Head of caudate nucleus (tissue), 42 donors: ENCODE results near the gene LRP1B.

Experiments
- DNase-seq, 42 donors: peaks; one replicate each; pipeline versions ENCODE4 v3.0.0 to v3.0.0-alpha.2; 2020 to 2021; ENCODE audit warnings: mixed read lengths in 7 of 42
- intact Hi-C: fragments of 100-400 bp; cut with DNase I; formaldehyde crosslinking; loops from one replicate; pipeline ENCODE4 v1.15.0; 2022

Gene LRP1B

DNA sequence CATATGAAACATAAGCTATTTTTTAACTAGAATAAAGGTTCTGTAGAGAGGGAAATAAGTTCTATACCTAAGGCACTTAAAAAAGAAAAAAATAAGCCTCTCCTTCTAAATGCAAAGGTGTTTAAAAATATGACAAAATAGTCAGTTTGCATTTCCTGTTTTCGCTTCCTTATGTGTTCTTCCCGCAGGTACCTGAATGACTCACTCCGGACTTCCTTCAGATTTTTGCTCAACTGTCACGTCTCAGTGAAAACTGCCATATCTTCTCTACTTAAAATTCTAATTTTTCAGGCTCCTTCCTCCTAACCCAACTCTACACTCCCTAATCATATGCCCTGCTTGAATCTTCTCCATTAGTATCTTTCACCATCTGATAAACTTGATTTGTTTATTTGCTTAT lies 1333.1 kb downstream of the LRP1B start:
- intact Hi-C loops = no loop called here
- no peak for DNase-seq

DNA sequence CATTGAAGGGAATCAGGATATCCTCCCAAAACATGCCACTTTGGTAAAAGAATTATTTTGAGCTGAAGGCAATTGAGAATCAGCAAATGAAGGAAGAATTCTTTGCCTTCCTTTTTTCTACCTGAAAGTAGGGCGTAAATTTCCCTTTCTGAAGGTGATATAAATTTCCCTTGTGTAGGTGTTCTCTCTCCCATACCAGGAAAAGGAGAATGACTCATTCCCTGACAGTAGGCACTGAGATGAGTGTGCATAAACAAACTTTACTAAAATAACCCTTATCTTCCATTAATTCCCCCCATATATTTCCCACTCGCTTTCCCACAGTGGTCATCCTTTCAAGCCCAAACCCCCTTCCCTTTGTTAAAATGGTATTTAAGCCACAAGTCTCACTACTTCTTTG lies 1339.0 kb downstream of the LRP1B start:
- intact Hi-C loops = no loop called here
- peak in 2 of 42 donors; percentile 12 to 13 for DNase-seq

DNA sequence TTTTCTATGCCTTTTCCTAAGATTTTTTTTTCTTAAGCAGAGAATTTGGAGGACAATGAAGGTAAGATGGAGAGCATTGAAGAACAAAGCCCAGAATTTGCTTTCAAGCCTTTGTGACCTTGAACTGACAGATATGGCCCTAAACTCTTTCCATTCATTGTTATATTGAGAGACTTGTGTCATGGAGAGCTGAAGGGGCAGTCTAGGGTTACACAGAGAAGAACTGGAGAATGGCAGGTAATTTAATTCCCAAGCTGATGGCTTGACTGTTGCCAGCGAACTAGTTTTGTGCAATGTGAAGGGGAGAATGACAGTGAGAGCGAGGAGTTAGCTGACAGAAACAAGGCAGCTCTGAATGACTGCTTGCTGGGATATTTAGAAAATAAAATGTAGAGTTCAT lies 1344.2 kb downstream of the LRP1B start:
- no peak for DNase-seq
- intact Hi-C loops = no loop called here

DNA sequence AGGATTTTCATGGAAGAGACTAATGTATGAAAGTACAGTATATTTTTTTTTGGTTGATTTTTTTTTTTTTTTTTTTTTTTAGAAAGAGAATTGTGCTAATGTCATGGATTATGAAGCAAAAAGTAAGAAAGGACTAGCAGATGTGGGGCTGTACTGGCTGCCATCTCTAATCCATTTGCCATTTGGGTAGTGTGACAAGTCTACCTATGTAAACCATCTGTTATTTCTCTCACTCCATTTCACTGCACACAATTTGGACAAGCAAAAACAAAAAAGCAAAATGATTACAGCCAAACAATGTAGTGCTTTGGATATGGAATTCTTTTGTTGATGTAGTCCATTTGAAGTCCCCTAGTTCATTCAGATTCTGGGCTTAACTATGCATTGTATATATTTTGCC lies 1355.4 kb downstream of the LRP1B start:
- DNase-seq = no peak
- intact Hi-C loops = no loop called here

DNA sequence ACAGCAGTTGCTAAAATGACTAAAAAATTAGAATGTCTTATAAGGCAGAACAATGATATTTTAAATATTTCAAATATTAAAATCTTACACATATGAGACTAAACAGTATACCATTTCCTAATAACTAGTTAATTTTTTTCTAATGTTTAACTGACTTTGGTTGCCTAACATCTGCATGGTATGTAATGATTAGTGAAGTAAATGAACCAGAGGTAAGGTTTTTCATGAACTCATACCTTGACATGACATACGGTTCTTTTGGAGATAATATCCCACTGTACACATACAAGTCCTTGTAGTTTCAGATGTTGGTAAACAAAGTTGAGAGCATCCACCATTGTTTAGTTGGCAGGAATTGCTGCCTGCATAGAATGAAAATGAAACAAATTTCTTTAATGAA lies 1360.2 kb downstream of the LRP1B start:
- intact Hi-C loops = no loop called here
- no peak for DNase-seq

DNA sequence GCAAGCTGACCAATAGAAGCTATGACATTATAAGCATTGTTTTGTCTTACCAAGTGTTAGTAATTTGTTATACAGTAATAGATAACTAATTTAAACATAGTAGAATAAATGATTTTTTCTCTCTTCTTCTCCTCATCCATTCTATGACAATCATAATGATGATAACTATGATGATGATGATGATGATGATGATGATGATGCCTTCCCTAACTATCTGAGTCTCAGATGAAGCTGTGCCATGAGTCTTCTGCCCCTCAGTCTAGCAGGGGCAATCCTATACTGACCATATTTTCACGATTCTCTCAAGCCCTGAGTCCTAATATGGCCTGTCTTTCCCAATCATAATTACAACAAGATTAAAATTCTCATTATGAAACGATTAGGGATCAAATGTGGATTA lies 1369.0 kb downstream of the LRP1B start:
- intact Hi-C loops = no loop called here
- DNase-seq = no peak

DNA sequence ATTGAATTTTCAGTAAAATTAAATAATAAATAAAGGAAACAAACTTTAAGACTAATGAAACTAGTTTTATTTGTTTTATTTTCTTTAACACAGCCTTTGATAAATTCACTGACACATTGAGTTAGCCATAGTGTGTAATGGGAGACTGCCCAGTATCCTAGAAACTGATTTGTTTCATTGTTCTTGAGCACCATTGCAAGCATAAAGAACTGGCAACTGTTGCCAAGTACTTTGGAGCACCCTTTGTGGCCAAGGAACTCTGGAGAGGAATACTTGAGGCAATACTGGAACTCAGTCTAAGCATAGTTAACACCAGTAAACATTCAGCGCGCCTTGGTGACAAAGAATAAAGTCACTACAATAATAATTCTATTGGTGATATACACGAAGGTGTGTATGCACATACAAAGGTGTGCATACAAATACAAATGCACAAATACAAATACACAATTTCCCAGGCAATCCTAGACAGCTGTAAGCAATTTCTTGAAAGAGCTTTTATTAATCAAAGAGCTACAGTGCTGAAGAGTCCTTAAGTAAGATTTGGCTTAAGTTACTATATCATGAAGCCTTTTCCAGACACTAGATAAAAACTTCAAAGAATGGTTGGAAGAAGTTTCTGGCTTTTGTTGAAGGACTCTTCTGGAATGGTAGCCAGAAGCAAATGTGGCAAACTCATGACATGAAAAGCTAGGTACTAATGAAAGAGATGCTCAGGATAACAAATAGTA lies 1371.2 kb downstream of the LRP1B start:
- intact Hi-C loops = no loop called here
- DNase-seq = peak in 6 of 42 donors; percentile 7 to 39 (median 10)

DNA sequence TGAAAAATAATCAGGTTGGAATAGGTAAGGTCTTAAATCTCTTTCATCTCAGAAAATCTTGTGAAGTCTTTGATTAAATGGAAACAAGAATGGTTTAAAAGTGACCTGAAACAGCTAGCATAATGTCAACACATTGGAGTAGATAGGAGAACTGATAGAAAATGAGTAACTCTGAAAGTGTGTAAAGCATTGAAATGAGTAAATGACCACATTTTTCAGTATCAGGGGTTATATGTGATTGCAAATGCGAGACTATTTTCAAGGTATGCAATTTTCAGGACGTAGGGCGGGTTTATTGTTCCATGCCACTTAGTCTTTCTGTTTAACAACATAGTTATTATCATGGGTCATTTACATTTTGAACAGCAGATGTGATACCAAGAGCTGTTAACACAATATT lies 1383.2 kb downstream of the LRP1B start:
- intact Hi-C loops = no loop called here
- no peak for DNase-seq

DNA sequence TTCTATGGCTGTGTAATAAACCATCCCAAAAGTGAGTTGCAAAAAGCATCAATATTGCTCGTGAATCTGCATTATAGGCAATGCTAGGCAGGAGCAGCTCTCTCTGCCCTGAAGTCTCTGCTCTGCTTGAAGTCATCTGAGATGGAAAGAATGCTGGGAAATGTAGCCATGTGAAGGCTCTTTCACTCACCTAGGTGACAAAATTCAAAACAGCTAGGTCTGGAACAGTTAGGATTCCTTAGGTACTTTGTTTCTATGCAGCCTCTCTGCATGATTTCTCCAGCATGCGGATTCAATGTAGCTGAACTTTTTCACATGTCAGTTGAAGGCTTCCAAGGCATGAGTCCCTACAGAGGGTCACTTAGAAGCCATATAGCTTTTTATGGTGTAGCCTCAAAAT lies 1383.7 kb downstream of the LRP1B start:
- intact Hi-C loops = no loop called here
- DNase-seq = no peak

DNA sequence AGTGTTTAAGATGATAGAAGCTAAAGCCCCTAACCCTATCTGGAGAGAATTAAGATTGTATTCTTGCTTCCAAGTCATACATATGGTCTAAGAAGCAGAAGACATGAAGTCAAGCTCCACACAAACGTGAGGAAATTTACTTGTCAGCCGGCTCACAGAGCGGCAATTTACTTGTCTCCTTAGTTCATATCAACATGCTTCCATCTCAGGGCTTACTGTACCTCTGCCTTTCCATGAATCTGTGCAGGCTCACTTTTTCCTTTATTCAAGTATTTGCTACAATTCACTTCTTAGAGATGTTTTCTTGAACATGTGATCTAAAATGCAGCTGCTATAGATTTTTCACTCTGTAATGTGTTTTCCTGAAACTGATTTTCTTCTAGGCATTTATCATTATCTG lies 1386.4 kb downstream of the LRP1B start:
- intact Hi-C loops = no loop called here
- DNase-seq = no peak

DNA sequence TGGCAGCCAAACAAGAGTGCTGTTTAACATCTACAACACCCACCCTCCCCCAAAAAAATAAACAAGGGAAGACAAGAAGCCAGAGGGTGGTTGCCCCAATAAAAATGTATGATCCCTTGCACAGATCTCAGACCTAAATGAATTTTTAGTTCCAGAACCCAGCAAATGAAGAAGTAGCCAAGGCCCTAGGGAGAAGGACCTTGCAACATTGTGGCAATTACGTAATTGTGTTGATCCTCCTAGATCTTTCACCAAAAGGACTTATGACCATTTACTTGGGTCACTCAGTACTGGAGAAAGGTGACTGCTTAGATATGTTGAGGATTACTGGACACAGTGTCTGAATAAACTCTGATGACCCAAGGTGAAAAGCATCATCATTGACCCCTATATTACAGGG lies 1393.8 kb downstream of the LRP1B start:
- DNase-seq = no peak
- intact Hi-C loops = no loop called here

DNA sequence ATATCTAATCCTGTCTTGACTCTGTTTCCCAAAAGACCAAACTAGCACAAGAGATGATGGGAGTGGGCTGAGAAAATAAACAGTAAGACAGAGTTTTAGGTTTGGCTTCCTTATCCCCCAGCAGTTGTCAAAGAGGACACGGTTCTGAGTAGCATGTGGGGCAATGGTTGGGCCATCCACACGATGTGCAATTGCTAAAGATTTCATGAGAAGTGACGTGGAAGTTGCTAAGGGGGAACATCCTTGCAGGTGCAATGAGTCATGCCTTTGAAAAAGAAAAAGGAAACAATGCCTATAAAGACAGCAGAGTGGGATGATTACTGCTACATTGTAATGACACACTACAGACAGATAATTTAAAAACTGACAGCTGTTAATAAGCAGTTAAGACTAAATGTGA lies 1395.8 kb downstream of the LRP1B start:
- peak in 5 of 42 donors; percentile 4 to 39 (median 16) for DNase-seq
- intact Hi-C loops = no loop called here

DNA sequence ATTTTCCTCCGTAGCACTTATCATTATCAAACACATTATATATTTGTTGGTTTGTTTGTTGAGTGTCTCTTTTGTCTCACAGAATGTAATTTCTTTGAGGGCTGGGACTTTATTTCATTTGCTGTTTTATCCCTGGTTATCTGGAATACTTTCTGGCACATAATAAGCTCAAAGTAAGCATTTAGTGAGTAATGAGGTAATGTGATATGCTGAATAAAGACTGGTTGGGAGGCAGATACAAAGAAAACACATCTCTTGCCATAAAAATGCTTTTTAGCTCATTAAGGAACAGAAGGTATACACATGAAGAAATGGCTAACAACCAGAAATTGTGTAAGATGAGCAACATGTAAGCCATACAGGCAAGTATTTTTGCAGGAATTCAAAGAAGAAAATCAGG lies 1411.8 kb downstream of the LRP1B start:
- DNase-seq = no peak
- intact Hi-C loops = no loop called here

DNA sequence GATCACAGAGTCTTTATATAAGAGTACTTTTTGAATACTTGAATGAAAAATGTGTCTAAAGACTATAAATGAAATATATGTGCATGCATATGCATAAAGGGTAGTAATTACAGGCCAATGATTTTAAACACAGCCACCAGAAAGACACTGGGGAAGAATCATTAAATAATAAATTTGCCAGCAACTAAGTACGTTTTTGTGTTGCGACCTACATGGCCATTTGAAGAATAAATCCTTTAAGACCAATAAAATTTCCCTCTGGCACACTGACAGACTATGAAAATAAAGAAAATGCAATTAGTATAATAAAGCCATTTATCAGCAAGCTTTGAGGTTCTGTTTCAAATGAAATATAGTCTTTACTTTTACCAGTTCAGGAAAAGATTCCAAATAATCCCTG lies 1413.3 kb downstream of the LRP1B start:
- DNase-seq = no peak
- intact Hi-C loops = no loop called here

DNA sequence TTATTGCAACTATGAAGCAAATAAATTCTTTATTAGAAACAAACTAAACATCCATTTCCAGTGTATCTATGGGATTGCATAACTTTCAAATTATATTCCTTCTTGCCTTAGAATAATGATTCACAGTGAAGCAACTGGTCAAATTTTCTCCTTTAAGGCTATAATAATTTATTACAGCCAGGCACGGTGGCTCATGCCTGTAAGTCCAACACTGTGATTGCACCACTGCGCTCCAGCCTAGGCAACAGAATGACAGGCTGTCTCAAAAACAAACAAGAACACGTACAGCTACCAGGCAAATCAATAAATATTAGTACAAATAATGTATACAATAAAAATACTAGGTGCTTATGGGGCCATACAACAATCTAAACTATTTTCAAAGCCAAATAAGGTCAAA lies 1416.2 kb downstream of the LRP1B start:
- intact Hi-C loops = no loop called here
- no peak for DNase-seq

DNA sequence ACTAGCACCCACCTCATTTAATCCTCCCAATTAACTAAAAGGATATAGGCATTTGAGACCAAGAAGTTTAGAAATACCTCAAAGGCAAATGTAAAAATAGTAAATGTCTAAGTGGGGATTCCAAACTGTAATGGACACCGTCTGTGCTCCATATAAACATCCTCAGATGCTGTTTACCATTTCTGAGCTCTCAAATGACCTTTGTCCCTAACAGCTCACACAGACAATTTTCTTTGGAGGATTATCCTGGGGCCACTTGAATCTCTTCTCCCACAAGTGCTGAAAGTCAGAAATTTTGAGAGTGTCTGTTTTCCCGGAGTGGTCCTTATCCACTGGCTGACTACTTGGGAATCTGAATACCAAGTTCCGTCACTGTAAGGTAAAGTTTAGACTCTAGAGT lies 1418.9 kb downstream of the LRP1B start:
- intact Hi-C loops = no loop called here
- no peak for DNase-seq

DNA sequence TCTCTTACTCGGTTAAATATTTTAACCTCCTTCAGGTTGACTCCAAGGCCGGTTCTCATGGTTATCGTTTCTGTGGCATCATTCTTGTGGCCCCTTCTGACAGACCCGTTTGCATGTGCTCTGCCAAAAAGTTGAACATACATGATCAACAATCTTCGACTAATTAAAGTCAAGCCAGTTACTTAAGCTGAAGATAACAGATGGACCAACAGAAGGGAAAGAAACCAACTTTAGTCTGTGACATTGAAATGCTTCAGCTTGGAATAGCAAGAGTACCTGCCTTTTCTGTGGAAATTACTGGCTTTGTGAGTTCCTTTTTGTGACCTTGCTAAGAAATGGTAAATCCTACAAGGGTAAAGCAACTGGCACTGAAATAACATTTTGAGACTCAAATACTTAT lies 1429.1 kb downstream of the LRP1B start:
- intact Hi-C loops = no loop called here
- DNase-seq = no peak

DNA sequence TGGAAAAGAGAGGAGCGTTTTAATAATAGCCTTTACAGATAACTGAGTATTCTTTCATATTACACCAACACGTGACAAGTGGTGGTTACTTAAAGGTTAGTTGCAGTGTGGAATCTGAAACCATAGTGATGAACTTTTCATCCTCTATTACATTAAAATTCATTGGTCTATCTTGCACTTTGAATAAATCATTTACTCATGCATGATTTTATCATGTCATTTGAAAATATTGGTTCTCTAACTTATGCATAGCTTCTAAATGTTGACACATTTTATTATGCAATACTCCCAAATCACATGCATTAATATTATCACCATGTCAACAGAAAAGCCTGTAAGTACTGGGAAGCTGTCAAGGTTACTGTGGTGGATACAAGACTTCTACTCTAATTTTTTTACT lies 1432.2 kb downstream of the LRP1B start:
- intact Hi-C loops = no loop called here
- DNase-seq = no peak

DNA sequence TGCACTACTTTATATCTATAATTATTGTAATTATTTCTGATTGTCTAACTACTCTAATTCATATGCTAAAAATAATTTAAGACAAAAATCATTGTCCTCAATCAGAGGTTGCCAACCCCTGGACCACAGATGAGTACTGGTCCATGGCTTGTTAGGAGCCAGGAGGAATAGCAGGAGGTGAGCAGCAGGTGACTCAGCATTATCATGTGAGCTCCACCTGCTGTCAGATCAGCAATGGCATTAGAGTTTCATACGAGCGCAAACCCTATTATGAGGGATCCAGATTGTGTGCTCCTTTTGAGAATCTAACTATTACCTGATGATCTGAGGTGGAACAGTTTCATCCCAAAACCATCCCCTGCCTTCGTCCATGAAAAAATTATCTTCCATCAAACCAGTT lies 1434.4 kb downstream of the LRP1B start:
- DNase-seq = no peak
- intact Hi-C loops = no loop called here

DNA sequence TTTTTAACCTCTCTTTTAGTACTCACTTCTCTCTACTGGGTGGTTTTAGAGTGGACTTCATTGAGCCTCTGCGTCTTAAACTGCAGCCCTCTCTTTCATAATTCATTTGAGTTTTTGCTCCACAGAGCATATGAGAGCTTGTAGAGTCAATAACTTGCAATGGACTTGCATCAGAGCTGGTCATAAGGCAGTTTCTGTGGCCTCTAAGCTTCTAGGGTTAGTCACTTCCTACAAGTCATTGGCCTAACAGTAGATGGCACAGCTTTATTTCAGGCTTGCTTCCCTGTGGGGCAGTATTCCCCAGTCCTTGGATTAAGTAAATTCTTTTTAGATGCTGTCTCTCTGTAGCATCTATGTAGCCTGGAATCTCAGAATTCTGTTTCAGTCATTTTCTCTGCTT lies 1435.7 kb downstream of the LRP1B start:
- intact Hi-C loops = no loop called here

DNA sequence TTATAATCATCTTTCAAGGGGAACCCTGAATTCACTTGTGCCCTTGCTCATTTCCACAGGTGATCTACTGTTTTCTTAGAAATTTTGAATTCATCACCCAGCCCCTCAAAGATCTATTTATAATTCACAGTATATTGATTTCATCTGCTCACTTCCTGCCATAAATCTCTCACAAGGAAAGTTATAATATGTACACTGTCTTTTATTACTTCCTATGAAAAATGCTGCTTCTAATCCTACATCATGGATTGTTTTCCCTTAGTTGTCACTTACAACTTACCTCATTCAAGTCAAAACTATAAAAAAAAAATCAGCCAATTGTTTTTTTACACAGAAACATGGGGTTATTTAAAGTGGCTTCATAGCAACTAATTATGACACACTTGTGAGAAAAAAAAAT lies 1443.0 kb downstream of the LRP1B start:
- no peak for DNase-seq
- intact Hi-C loops = no loop called here

More for the DNA sequence above, 1435.7 kb downstream of the LRP1B start:
- no peak for DNase-seq

DNA sequence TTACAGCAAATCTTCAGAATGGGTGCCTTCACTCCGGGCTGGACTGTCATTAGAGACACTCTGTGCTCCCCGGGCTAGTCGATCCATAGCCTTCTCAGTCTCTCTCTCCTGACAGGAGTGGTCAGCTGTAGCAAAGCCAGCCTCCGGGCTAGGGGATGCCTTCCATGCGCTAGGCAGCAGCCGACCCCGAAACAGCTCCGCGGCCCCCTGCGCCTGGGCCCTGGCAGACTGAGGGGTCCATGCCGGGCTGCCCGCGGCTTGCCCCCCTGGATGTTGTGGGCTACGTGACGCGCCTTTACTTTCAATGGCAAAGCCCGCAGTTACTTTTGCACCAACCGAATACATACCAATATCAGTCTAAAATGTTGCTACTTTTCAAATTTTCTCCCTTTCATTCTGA lies 1447.2 kb downstream of the LRP1B start:
- intact Hi-C loops = no loop called here
- DNase-seq = no peak
